CD4-positive, alpha-beta T cell treated with Interleukin-17A for 4 hours (primary cell): ENCODE measurements around the gene GCK.
"Not testable (repeated sequence)": the region's sequence is repeated elsewhere in the genome, so short reads cannot be mapped to it uniquely, and the experiment has no call there.

ENCODE experiments used
- DNase-seq: peaks from one replicate; pipeline ENCODE4 v3.0.0-alpha.2; 2020; ENCODE audit warnings: mixed read lengths

The GCK gene

DNA sequence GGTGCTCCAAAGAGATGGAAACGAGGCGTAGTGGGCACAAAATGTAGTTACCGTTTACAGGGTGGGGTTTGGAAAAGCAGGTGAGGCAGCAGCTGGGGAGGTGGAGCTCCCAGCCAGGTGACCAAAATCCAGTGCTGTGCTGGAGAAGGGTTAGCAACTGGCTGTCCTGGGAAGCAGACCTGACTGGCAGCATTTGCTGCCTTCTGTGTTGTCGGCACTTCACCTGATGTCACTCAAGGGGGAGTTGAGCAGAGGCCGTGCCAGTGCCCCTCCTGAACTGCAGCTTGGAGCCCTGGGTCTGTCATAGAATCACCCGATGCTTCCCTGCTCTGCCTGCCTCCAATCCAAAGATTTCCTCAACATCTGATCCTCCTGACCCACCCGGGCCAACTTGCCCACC, 12.8 kb downstream of the GCK start:
- DNase-seq: no peak

- DNase-seq: no peak
Observed at GRCh38 chr7:44175730-44176129, 13.5 kb downstream of the GCK start.

- DNase-seq: not testable (repeated sequence)
Observed at GRCh38 chr7:44174694-44174948, 14.6 kb downstream of the GCK start.

- DNase-seq: no peak
Observed at GRCh38 chr7:44173911-44174693, 15.1 kb downstream of the GCK start.

GRCh38 chr7:44172803-44173424, 16.3 kb downstream of the GCK start:
- no peak for DNase-seq

GRCh38 chr7:44172352-44172751, 16.9 kb downstream of the GCK start:
- DNase-seq: no peak

DNA sequence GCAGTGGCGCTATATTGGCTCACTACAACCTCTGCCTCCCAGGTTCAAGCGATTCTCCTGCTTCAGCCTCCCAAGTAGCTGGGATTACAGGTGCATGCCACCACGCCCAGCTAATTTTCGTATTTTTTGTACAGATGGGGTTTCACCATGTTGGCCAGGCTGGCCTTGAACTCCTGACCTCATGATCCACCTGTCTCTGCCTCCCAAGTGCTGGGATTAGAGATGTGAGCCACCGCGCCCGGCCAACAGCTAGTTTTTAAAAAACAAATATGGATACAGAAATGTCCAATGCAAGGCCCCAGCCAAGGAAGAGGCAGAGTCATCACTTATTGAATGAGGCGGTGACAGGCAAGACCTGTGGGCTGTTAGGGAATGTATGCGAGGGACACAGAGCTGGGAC, 17.3 kb downstream of the GCK start:
- not testable (repeated sequence) for DNase-seq

GRCh38 chr7:44167920-44168319, 21.3 kb downstream of the GCK start:
- DNase-seq: no peak

DNA sequence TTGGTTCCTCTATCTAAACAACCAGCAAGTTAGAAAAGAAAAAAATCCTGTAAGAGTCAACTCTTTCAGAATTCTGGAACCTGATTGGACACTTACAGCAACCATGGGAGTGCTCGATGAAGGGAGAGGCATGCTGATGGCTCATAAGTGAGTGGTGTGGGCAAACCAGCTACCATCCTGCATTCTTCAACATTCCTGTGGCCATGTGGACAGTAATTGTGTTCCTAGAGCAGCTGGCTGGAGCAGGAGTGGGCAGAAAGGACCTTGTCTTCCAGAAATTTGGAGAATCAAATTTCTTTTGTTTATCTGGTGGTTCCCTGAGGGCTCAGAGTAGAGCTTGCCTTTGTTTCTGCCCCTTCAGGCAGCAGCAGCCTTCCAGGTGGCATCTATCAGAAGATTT, 25.6 kb downstream of the GCK start:
- no peak for DNase-seq

- DNase-seq: no peak
Observed at GRCh38 chr7:44162785-44163395, 26.3 kb downstream of the GCK start.

DNA sequence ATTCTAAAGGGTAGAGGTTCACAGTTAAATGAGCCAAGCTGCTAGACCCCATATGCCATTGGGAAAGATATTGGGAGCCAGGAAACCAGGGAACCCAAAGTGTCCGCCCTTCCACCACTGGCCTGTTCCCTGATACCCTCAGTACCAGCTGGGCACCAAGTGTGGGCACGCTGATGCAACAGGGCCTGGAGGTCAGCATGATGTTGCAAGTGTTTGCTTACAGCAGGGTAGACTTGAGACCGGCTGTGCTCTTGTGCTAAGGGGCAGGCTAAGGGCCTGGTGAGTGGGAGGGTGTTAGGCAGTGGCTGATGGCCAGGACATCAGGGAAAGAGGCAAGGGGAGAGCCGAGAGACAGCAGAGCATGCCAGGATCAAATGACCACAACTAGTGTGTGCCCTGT, 27.1 kb downstream of the GCK start:
- DNase-seq: no peak

- no peak for DNase-seq
Observed at GRCh38 chr7:44161371-44161770, 27.9 kb downstream of the GCK start.

DNA sequence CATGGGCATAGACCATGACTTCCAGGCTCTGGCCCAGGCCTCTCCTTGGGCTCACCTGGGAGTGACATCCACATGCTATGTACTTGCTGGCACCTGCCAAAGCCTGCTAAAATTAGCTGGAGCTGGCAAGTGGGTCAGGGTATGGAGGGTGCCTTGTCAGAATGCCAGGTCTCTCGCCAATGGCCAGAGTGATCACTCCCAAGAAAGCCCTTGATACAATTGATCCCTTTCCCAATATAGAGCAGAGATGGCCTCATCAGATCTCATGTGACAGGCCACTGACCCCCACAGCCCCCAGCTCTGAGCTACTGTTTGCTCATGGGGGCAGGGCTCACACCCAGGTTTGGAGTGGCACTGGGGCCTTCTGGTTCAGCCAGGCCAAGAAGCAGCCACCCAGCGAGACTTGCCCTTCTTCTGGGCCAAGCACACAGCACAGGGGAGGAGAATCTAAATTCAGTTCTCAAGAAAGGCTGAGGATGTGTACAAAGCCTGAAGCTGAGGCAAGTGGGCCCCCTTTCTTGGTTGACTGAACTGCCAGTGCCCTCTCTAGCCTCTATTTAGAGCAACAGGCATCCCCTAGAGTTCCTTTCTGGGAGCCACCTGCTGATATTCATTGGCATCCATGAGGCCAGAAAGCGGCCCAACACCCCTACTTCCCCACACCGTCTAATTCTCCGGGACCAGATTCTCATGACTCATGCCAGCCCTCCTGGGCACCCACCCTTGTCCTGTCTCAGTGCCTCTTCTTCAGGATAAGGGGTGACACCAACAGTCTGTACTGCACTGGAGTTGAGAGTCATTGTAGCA, 29.2 kb downstream of the GCK start:
- no peak for DNase-seq

DNA sequence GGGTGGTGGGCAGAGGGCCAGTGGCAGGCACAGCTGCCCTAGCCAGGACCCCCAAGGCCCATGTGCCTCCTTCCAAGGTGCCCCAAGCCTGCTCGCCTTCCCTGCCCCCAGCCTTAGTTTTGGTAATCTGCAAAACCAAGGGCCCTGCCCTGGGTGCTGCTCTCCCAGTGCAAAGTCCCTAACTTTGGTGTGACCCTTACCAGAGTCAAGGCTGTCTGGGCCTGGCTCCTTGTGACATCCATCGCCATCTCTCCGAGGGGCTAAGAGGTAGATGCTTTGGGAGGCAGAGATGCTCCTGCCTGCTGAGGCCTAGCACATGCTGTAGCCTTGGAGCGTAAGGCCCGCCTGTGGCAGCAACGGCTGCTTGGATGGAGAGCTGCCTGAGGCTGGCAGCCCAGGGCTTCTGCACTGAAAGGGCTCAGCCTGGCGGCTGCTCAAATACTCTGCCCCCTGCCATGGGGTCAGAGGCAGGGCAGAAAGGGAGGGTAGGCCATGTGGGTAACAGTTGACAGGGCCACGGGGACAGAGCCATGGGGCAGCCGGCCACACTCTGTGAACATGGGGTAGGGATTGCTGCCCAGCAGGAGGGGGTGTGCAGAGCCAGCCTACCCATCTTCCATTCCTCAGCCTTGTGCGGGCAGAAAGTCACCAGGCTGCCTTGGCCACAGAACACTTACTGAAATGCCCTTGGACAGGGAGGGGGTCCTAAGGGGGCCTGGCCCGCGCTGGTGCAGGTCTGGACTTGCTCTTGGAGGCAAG, 30.2 kb downstream of the GCK start:
- DNase-seq: no peak

DNA sequence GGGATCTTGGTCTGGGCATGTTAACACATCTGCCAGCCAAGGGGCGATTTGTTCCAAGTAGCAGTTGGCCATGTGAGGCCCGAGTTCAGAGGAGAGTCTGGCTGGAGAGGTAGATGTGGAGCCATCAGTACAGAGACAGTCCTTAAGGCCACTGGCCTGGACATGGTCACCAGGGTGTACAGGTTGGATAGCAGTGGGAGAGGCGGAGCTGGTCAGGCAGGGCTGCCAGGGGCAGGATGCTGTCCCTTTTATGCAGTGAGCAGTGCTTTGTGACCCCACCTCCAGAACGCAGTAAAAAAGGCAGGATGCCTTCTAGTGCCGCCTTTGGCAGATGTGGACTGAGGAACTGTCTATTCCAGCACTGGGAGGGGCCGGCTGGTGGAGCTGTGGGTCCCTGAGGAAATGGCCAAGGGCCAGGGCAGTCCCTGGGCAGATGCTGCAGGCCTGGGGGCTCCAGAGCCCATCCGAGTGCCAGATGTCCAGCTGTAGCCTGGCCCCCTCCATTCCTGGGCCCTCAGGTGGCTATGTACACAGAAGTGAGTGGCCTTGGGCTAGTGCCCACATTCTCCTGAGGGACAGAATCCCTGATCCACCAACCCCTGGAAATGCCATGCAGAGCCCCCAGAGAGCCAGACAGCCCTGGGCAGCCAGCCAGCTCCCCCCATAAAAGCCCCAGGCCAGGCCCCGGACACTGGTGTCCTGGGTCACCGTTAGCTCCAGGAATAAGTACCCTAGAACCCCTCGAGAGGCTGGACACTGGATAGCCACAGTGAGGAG, 31.0 kb downstream of the GCK start:
- DNase-seq: no peak

GRCh38 chr7:44157116-44158080, 31.8 kb downstream of the GCK start:
- DNase-seq: no peak

- DNase-seq: no peak
Observed at GRCh38 chr7:44156453-44157010, 32.7 kb downstream of the GCK start.

GRCh38 chr7:44155191-44156185, 33.8 kb downstream of the GCK start:
- no peak for DNase-seq

GRCh38 chr7:44154703-44155102, 34.5 kb downstream of the GCK start:
- no peak for DNase-seq
